ENCODE results near the gene MAP3K20. TPM values are rescaled to one million over a fixed set of nuclear protein-coding genes. Genes with fewer than 3 reads are reported as not detected.

MAP3K20 gene
- total and polyA plus RNA-seq, 2 of the 8 experiments (the other 6 are each of a cell fraction or from before 2014, with no cell fraction given) = 3.1 to 11.1 TPM

DNA sequence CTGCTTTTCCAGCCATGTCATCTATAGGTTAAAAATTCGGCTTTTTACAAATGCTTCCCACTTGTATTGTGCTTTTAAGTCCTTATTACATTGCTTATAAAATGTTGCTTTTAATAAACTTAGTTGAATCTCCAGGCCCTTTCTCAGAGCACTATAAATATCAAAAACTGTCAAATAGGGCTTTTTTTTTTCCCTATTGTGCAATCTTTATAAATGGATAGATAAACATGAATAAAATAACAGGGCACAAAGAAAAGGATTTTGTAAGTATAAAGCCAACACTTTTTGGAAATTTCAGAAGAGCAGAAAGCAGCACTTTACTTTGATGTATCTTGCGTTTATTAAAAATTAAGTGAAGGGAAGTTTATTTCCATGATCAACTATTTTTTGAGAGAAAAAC lies 171.5 kb downstream of the MAP3K20 start:
- Histone ChIP-seq H3K36me3 (ENCODE audit: control insufficient read depth in 2 of 4, insufficient read depth in 4 of 4, low read length in 3 of 4) (no peaks in the 10 kb centered on the region), H3K4me3 (ENCODE audit: extremely low read depth in 1 of 4, insufficient read depth in 2 of 4, low read depth in 3 of 4, low read length in 4 of 4) (no peak overlapping the region), H3K4ac (replicated peaks; ENCODE audit: insufficient read length, low read depth, low read length) (no peak overlapping the region), H3K4me1 (replicated peaks in 1 of 4; ENCODE audit: control insufficient read depth in 3 of 4, insufficient read depth in 4 of 4, low read length in 3 of 4) (peaks cover 0 to 6% (median under 1%) of the 10 kb centered on the region in 4 experiments; a peak in 3 of 7 replicates), H4K91ac (replicated peaks; ENCODE audit: insufficient read length, low read length) (no peak overlapping the region), H3K23ac (ENCODE audit: insufficient read length) (no peak overlapping the region), H3K9ac (replicated peaks in 1 of 4; ENCODE audit: extremely low read depth in 1 of 4, low read depth in 3 of 4, low read length in 3 of 4) (no peak overlapping the region), H3K27me3 (replicated peaks in 1 of 4; ENCODE audit: control insufficient read depth in 3 of 4, extremely low read depth in 1 of 4, insufficient read depth in 3 of 4, low read length in 3 of 4) (no peaks in the 10 kb centered on the region), H2BK5ac (ENCODE audit: low read depth, low read length) (no peak overlapping the region), H3K79me1 (ENCODE audit: low read depth, low read length) (no peaks in the 10 kb centered on the region), H3K9me3 (ENCODE audit: insufficient read depth in 2 of 2, low read depth in 1 of 2, low read length in 1 of 2) (no peaks in the 10 kb centered on the region), H3K27ac (ENCODE audit: low read depth, low read length) (no peak overlapping the region), H4K20me1 (replicated peaks in 1 of 2; ENCODE audit: control insufficient read depth in 1 of 2, insufficient read depth in 2 of 2, low read length in 2 of 2) (no peaks in the 10 kb centered on the region), H2BK20ac (ENCODE audit: low read length) (no peak overlapping the region), H2AK5ac (ENCODE audit: low read depth, low read length) (no peak overlapping the region), H3K79me2 (ENCODE audit: control insufficient read depth in 1 of 2, insufficient read depth in 2 of 2, low read length in 2 of 2) (no peaks in the 10 kb centered on the region), H2BK12ac (ENCODE audit: low read depth, low read length) (no peak overlapping the region), H4K8ac (ENCODE audit: extremely low read depth, insufficient read depth, low read length) (no peak overlapping the region), H3K56ac (replicated peaks; ENCODE audit: insufficient read length, low read depth, low read length) (no peak overlapping the region), H3K18ac (ENCODE audit: extremely low read depth, low read length) (no peak overlapping the region), H4K5ac (ENCODE audit: insufficient read length, low read depth, low read length) (no peak overlapping the region), H3K14ac (ENCODE audit: insufficient read length) (no peak overlapping the region), H2BK120ac (replicated peaks; ENCODE audit: low read depth, low read length) (no peak overlapping the region), H2AFZ (ENCODE audit: low read length) (no peak overlapping the region), H3K4me2 (ENCODE audit: insufficient read depth in 1 of 2, low read depth in 2 of 2, low read length in 2 of 2) (no peak overlapping the region), H3K23me2 (ENCODE audit: low read depth, low read length) (no peaks in the 10 kb centered on the region), H2BK15ac (ENCODE audit: low read length) (no peak overlapping the region)
- FAIRE-seq (no peak), DNase-seq (ENCODE audit: low read depth in 1 of 2, low spot score in 2 of 2) (no peak)
- CTCF ChIA-PET (ENCODE audit: partially characterized antibody) = no interaction called here
- WGBS, 2 experiments (ENCODE audit: extremely low coverage in 1 of 2, insufficient coverage in 1 of 2, insufficient read length in 1 of 2, insufficient replicate concordance in 2 of 2, low coverage in 1 of 2, low lambda C conversion rate in 2 of 2, missing lambda C conversion rate in 1 of 2) = 94% methylated on average over 2 of the region's 2 CpGs; no CpG with 5 or more reads in 1 of the 2 experiments
- TF ChIP-seq TAF7 (optimal IDR thresholded peaks at IDR 0.05; ENCODE audit: borderline replicate concordance, low read depth, low read length) = no peak
- TF ChIP-seq RFX5 (IDR thresholded peaks at IDR 0.05; ENCODE audit: borderline replicate concordance, low read depth, low read length) = no peak
- TF ChIP-seq CEBPB (IDR thresholded peaks at IDR 0.05; ENCODE audit: low read depth, low read length) = 0 out of 2 replicates have a peak, but pooled peaks have one; percentile 26
- TF ChIP-seq NRF1 (IDR thresholded peaks at IDR 0.05; ENCODE audit: low read depth, low read length) = no peak
- no peak for TF ChIP-seq PHF8 (conservative IDR thresholded peaks at IDR 0.05; ENCODE audit: low read depth, low read length)
- TF ChIP-seq RXRA (IDR thresholded peaks at IDR 0.05; ENCODE audit: insufficient read depth, low read depth, low read length) = no peak
- TF ChIP-seq, protein P1, sequence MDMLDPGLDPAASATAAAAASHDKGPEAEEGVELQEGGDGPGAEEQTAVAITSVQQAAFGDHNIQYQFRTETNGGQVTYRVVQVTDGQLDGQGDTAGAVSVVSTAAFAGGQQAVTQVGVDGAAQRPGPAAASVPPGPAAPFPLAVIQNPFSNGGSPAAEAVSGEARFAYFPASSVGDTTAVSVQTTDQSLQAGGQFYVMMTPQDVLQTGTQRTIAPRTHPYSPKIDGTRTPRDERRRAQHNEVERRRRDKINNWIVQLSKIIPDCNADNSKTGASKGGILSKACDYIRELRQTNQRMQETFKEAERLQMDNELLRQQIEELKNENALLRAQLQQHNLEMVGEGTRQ (IDR thresholded peaks at IDR 0.05; ENCODE audit: low read length) = no peak
- POLR2A ChIA-PET (ENCODE audit: partially characterized antibody) = no interaction called here

All from H1 (cell line).